DMS79 treated with DMSO at 0.1 percent for 48 hours (cell line): ENCODE results near the gene LYRM4.

Experiments
- DNase-seq: peaks from one replicate; lab custom pipeline; 2025; lab: John Stamatoyannopoulos, UW

LYRM4 gene

GRCh38 chr6:5098501-5099270 is 162.1 kb downstream of the LYRM4 start:
- DNase-seq: no peak

- no peak for DNase-seq
Observed at GRCh38 chr6:5096482-5096881, 164.3 kb downstream of the LYRM4 start.

GRCh38 chr6:5095236-5095635 is 165.5 kb downstream of the LYRM4 start:
- no peak for DNase-seq

- DNase-seq: no peak
Observed at GRCh38 chr6:5094327-5094726, 166.4 kb downstream of the LYRM4 start.

- DNase-seq: no peak
Observed at GRCh38 chr6:5093231-5094015, 167.3 kb downstream of the LYRM4 start.

- no peak for DNase-seq
Observed at GRCh38 chr6:5091210-5092069, 169.3 kb downstream of the LYRM4 start.

GRCh38 chr6:5090603-5091002 is 170.1 kb downstream of the LYRM4 start:
- DNase-seq: no peak

- no peak for DNase-seq
Observed at GRCh38 chr6:5089481-5090438, 171.0 kb downstream of the LYRM4 start.

GRCh38 chr6:5088780-5089179 is 172.0 kb downstream of the LYRM4 start:
- DNase-seq: no peak

- DNase-seq: no peak
Observed at GRCh38 chr6:5087389-5087788, 173.4 kb downstream of the LYRM4 start.

- DNase-seq: no peak
Observed at GRCh38 chr6:5086294-5086890, 174.4 kb downstream of the LYRM4 start.

GRCh38 chr6:5085648-5086293 is 175.0 kb downstream of the LYRM4 start:
- peak; percentile 7 for DNase-seq

- no peak for DNase-seq
Observed at GRCh38 chr6:5084781-5085647, 175.7 kb downstream of the LYRM4 start, which contains the start of gene PPP1R3G. Gene PPP1R3G, plus strand, starts transcription at chr6:5085341. Its CDS starts 145 bp downstream, at chr6:5085486.

- no peak for DNase-seq
Observed at GRCh38 chr6:5084360-5084780, 176.4 kb downstream of the LYRM4 start.

- DNase-seq: no peak
Observed at GRCh38 chr6:5083813-5084359, 176.9 kb downstream of the LYRM4 start.

- DNase-seq: no peak
Observed at GRCh38 chr6:5083307-5083583, 177.5 kb downstream of the LYRM4 start.

- DNase-seq: no peak
Observed at GRCh38 chr6:5082487-5083306, 178.1 kb downstream of the LYRM4 start.

- no peak for DNase-seq
Observed at GRCh38 chr6:5081955-5082354, 178.8 kb downstream of the LYRM4 start.
